Brain microvascular endothelial cell (primary cell): ENCODE measurements around the gene PABPN1.
A peak's percentile ranks its signal among the peaks of the same experiment; 100 is the strongest.
"Not testable (repeated sequence)": the region's sequence is repeated elsewhere in the genome, so short reads cannot be mapped to it uniquely, and the experiment has no call there.

Experiments used
- DNase-seq: peaks from one replicate; pipeline ENCODE4 v3.0.0-alpha.2; 2020
- H3K27ac ChIP-seq: fragments of 250-450 bp; sonication (Bioruptor Pico); 2 replicates; pipeline ENCODE4 v1.5.1; 2020; ENCODE audit warnings: mild to moderate bottlenecking, moderate library complexity
- H3K27me3 ChIP-seq: fragments of 250-450 bp; sonication (Bioruptor Pico); replicated peaks from 2 replicates; pipeline ENCODE4 v1.5.1; 2020; ENCODE audit warnings: mild to moderate bottlenecking
- H3K36me3 ChIP-seq: fragments of 250-450 bp; sonication (Bioruptor Pico); replicated peaks from 2 replicates; pipeline ENCODE4 v1.5.1; 2020; ENCODE audit warnings: mild to moderate bottlenecking
- H3K4me3 ChIP-seq: 2 replicates; pipeline ENCODE4 v1.5.1; 2011; ENCODE audit warnings: low read depth, mild to moderate bottlenecking, control low read depth, low read length, moderate library complexity
- CTCF ChIP-seq: IDR thresholded peaks from 2 replicates; pipeline ENCODE4 v1.5.1; 2011; ENCODE audit warnings: low read depth, mild to moderate bottlenecking, moderate library complexity, low read length, control low read depth, inconsistent platforms; ENCODE audit errors: missing control alignments
- in situ Hi-C: cut with HindIII; loops from 2 replicates; pipeline ENCODE4 v1.10.0; 2017; ENCODE audit warnings: low sequenced_read_pairs, low pct_ligation_motif_present

The PABPN1 gene

GRCh38 chr14:23320584-23321571, at the start of gene PABPN1:
PABPN1 (plus strand) TSS chr14:23321457; CDS start chr14:23321470, 13 bp downstream.
- Histone ChIP-seq H3K27me3 (no peaks in the 10 kb centered on the region), H3K36me3 (peaks cover 29% of the 10 kb centered on the region), H3K27ac (peak within 1 kb of the TSS; percentile 94), H3K4me3 (peak within 1 kb of the TSS; percentile 86)
- in situ Hi-C loops: no loop called here
- no peak for TF ChIP-seq CTCF
- DNase-seq: peak; percentile 100

- Histone ChIP-seq H3K27ac (no peak overlapping the region), H3K36me3 (no peaks in the 10 kb centered on the region), H3K4me3 (no peak overlapping the region), H3K27me3 (no peaks in the 10 kb centered on the region)
- TF ChIP-seq CTCF: no peak
- in situ Hi-C loops: no loop called here
- no peak for DNase-seq
Measured at GRCh38 chr14:23275412-23275811, 45.8 kb upstream of the PABPN1 start.

GRCh38 chr14:23277189-23277588, 44.1 kb upstream of the PABPN1 start:
- Histone ChIP-seq H3K27me3 (no peaks in the 10 kb centered on the region), H3K36me3 (no peaks in the 10 kb centered on the region), H3K4me3 (no peak overlapping the region), H3K27ac (no peak overlapping the region)
- no peak for DNase-seq
- in situ Hi-C loops: no loop called here
- no peak for TF ChIP-seq CTCF

GRCh38 chr14:23277928-23278327, 43.3 kb upstream of the PABPN1 start:
- H3K27ac ChIP-seq, H3K36me3 ChIP-seq, DNase-seq, H3K27me3 ChIP-seq, H3K4me3 ChIP-seq, in situ Hi-C loops: not testable (repeated sequence)

GRCh38 chr14:23281247-23281646, 40.0 kb upstream of the PABPN1 start:
- Histone ChIP-seq H3K27me3 (no peaks in the 10 kb centered on the region), H3K36me3 (no peaks in the 10 kb centered on the region), H3K27ac (no peak overlapping the region), H3K4me3 (no peak overlapping the region)
- DNase-seq: no peak
- in situ Hi-C loops: no loop called here
- no peak for TF ChIP-seq CTCF

- in situ Hi-C loops: no loop called here
- H3K36me3 ChIP-seq: no peaks in the 10 kb centered on the region
- DNase-seq: no peak
- TF ChIP-seq CTCF: no peak
- no peak overlapping the region for H3K27ac ChIP-seq
- peak overlapping the region; percentile 83 for H3K4me3 ChIP-seq
- H3K27me3 ChIP-seq: no peaks in the 10 kb centered on the region
Measured at GRCh38 chr14:23284654-23285529, 36.4 kb upstream of the PABPN1 start.
